ENCODE results near the gene BRAP.
"Not testable (repeated sequence)": the region's sequence is repeated elsewhere in the genome, so short reads cannot be mapped to it uniquely, and the experiment has no call there.

DNA sequence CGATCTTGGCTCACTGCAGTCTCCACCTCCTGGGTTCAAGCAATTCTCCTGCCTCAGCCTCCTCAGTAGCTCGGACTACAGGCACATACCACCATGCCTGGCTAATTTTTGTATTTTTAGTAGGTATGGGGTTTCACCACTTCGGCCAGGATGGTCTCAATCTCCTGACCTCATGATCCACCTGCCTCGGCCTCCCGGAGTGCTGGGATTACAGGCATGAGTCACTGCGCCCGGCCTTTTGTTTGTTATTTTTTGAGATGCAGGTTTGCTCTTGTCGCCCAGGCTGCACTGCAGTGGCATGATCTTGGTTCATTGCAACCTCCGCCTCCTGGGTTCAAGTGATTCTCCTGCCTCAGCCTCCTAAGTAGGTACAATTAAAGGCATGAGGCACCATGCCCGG lies 33.6 kb upstream of the BRAP start:
- TF ChIP-seq SRF (IDR thresholded peaks at IDR 0.05; ENCODE audit: low read depth in 2 of 2, low read length in 2 of 2); SREBF2 (IDR thresholded peaks at IDR 0.05; ENCODE audit: low read length); CHD1 (IDR thresholded peaks at IDR 0.05; ENCODE audit: low read depth, low read length); ZNF274 (IDR thresholded peaks at IDR 0.05; ENCODE audit: insufficient read depth, insufficient read length); RCOR1 (conservative IDR thresholded peaks at IDR 0.05; ENCODE audit: low read depth, low read length); RAD21 (IDR thresholded peaks at IDR 0.05; ENCODE audit: insufficient read depth, low read depth, low read length); BHLHE40 (IDR thresholded peaks at IDR 0.05; ENCODE audit: borderline replicate concordance in 1 of 2, low read depth in 2 of 2, low read length in 1 of 2); TCF7 (IDR thresholded peaks at IDR 0.05; ENCODE audit: borderline replicate concordance); EGR1 (IDR thresholded peaks at IDR 0.05; ENCODE audit: borderline replicate concordance in 1 of 2, low read depth in 2 of 2, low read length in 2 of 2): not testable (repeated sequence)
- TF ChIP-seq, protein P1, sequence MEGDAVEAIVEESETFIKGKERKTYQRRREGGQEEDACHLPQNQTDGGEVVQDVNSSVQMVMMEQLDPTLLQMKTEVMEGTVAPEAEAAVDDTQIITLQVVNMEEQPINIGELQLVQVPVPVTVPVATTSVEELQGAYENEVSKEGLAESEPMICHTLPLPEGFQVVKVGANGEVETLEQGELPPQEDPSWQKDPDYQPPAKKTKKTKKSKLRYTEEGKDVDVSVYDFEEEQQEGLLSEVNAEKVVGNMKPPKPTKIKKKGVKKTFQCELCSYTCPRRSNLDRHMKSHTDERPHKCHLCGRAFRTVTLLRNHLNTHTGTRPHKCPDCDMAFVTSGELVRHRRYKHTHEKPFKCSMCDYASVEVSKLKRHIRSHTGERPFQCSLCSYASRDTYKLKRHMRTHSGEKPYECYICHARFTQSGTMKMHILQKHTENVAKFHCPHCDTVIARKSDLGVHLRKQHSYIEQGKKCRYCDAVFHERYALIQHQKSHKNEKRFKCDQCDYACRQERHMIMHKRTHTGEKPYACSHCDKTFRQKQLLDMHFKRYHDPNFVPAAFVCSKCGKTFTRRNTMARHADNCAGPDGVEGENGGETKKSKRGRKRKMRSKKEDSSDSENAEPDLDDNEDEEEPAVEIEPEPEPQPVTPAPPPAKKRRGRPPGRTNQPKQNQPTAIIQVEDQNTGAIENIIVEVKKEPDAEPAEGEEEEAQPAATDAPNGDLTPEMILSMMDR (IDR thresholded peaks at IDR 0.05 in 2 of 3, conservative IDR thresholded peaks at IDR 0.05 in 1 of 3; ENCODE audit: control insufficient read depth in 2 of 3, extremely low read depth in 1 of 3, insufficient read depth in 1 of 3, low read depth in 3 of 3, low read length in 3 of 3): not testable (repeated sequence)
- TF ChIP-seq, protein P2, sequence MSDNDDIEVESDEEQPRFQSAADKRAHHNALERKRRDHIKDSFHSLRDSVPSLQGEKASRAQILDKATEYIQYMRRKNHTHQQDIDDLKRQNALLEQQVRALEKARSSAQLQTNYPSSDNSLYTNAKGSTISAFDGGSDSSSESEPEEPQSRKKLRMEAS (IDR thresholded peaks at IDR 0.05; ENCODE audit: low read depth, low read length): not testable (repeated sequence)

All from GM12878 (cell line).